ENCODE measurements around the gene ENC1.

GRCh38 chr5:74626386-74627222 lies 13.9 kb downstream of the ENC1 start:
- no peak for TF ChIP-seq EZH2 (IDR thresholded peaks at IDR 0.05; ENCODE audit: insufficient read depth, poor library complexity, severe bottlenecking)
- TF ChIP-seq EZH2phosphoT487 (IDR thresholded peaks at IDR 0.05; ENCODE audit: insufficient read depth, low read depth): no peak
